ENCODE results near the gene COL13A1. TPM values are rescaled to one million over a fixed set of nuclear protein-coding genes. Genes with fewer than 3 reads are reported as not detected.

Gene COL13A1
- total RNA-seq, 1 donor from 2014 or later = 1.7 TPM

DNA sequence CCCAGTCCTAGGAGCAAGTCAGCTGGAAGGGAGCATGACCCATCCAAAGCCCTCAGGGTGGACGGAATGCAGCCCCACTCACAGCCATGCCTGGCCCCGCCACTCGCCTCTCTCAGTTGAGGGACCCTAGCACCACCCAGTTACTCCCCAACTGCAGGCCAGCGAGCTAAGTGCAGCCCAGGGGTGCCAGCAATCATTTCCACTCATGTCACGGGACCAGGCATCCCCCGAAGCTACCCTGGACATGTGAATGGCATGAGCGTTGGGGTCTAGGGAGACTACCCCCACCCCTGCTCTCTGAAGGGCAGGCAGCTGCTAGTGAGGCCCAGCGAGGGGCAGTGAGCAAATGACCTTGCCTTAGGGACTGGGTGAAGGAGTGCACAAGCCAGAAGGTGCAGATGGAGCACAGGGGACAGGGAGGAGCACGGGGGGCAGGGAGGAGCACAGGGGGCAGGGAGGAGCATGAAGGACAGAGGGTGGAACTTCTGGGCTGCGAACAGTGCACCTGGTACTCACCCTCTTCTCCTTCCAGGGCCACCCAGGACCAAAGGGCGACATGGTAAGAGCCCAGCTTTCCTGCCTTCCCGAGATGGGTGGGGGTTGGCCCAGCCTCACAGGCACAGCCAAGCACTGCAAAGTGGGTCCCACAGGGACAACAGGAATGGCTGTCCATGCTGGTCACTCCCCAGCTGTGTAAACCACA lies 87.3 kb downstream of the COL13A1 start:
- no peak for DNase-seq

- no peak for DNase-seq
These were observed 88.5 kb downstream of the COL13A1 start for GRCh38 chr10:69890065-69890847.

DNA sequence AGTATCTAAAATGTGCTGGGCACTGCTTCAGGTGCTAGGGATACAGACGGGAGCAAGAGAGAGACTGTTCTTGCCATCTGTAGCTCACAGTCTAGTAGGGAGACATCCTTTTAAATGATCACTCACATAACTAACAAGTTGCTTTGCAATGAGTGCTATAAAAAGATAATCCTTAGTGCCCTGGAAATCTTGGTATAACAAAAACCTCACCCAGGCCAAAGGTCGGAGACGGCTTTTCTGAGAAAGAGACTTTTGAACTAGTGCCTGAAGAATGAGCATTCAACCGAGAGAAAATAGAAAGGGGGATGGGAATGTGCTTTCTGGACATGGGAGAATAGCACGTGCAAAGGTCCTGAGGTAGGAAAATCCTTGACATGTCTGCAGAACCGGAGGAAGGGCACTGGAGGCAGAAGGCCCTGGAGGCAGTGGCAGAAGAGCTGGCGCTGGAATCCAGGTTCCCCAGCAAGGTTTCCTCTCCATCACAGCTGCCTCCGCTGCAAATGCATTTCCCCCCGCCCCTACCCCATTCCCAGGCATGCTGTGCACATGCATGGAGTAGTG lies 89.4 kb downstream of the COL13A1 start:
- no peak for DNase-seq

DNA sequence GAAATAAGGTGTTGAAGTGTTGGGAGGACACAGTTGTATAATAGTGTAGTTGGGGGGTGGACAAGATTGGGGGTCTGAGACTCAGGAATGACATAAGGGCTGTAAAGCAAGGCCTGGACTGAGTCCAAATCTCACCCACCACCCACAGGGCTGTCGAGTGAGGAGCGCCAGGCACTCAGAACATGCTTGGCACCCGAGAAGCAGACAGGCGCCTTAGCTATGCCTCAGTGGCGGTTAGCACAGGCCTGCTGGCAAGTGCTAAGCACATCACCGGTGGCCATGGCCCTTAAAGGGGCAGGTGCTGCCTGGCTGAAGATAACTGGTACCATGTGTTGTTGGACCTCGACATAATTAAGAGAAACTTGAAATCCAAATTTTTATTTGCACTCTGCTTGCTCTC lies 90.7 kb downstream of the COL13A1 start:
- DNase-seq = no peak

DNA sequence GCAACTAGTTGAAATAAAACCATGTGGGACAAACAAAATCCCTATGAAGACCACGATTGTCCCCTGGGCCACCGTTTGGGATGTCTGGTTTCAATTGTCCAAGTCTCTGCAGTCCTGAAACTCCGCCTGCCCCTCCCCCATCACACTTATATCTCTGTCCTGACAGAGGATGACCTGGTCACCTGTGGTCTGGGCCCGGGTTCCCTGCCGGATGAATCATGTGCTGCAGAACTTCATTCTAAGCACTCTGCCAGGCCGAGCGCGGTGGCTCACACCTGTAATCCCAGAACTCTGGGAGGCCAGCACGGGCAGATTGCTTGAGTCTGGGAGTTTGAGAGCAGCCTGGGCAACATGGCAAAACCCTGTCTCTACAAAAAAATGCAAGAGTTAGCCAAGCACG lies 91.1 kb downstream of the COL13A1 start:
- DNase-seq = no peak

GRCh38 chr10:69893271-69893900 lies 91.7 kb downstream of the COL13A1 start:
- no peak for DNase-seq

GRCh38 chr10:69894156-69894555 lies 92.5 kb downstream of the COL13A1 start:
- DNase-seq = no peak

DNA sequence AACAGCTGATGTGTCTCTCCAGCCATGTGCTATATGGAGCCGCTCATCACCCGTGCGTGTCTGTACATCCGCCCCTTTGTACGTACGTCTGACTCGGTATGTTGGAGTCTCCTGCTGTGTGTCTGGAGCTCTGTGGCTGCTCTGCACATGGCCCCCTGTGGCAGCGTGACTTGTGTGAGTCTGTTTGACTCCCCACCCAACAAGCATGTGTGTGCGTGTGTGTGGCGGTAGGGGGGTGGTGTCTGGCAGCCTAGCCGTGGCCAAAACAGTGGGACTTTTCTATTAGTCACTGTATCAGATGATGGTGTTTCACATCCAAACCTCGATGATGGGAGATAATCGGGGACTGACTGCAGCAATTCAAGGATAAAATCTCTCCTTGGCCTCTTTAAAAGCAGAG lies 94.1 kb downstream of the COL13A1 start:
- no peak for DNase-seq

GRCh38 chr10:69896606-69897231 lies 95.0 kb downstream of the COL13A1 start:
- no peak for DNase-seq

DNA sequence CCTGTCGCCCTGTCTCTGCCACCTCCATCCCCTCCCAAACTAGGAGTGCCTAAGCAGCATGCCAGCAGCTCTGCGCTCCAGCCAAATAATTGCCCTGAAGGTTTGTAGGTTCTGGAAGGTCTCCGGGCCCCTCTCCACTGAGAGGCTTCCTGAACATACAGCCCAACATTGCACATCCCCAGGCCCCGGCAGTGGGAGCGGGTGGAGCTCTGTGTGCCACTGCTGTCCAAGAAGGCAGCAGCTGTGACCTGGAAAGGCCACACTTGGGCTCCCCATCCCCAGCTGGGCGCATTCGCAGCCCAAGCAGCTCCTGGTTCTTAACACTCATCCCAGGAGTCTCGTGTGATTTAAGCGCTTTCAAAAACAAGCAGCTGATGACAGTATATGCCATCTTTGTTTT lies 95.7 kb downstream of the COL13A1 start:
- no peak for DNase-seq

- DNase-seq = no peak
These were observed 96.3 kb downstream of the COL13A1 start for GRCh38 chr10:69897999-69898398.

- no peak for DNase-seq
These were observed 96.8 kb downstream of the COL13A1 start for GRCh38 chr10:69898524-69898923.

DNA sequence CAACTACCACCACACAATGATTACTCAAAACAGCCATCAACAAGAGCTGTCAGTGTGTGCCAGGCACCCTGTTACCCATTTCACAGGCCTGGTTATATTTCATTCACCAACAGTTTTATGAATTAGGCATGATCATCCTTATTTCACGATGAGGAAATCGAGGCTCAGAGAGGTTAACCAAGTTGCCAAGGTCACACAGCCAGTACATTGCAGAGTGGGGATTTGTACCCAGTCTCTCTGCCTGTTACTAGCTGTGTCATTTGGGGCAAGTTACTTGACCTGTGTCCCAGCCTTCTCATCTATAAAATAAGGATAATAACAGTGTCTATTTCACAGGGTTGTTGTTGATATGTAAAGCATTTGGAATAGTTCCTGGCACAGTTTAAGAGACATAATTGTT lies 97.2 kb downstream of the COL13A1 start:
- no peak for DNase-seq

GRCh38 chr10:69899727-69900595 lies 98.3 kb downstream of the COL13A1 start:
- no peak for DNase-seq

DNA sequence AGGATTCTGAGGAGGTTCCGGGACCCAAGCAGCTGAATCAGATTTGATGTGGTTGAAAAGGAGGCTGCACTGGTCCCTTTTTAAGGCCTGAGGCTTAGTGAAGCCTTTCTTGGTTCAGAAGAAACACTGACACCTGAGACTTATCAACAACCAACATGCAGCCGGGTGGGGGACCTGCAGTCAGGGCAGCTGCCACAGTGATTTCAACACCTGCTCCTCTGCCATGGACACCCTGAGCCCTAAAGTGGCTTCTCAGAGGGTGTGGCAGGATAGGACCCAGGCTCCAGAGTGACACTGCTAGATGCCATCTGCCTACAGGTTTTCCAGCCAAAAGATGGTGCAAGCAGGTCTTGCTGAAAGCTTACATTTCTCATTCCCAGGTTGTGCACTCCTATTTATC lies 99.3 kb downstream of the COL13A1 start:
- DNase-seq = no peak

DNA sequence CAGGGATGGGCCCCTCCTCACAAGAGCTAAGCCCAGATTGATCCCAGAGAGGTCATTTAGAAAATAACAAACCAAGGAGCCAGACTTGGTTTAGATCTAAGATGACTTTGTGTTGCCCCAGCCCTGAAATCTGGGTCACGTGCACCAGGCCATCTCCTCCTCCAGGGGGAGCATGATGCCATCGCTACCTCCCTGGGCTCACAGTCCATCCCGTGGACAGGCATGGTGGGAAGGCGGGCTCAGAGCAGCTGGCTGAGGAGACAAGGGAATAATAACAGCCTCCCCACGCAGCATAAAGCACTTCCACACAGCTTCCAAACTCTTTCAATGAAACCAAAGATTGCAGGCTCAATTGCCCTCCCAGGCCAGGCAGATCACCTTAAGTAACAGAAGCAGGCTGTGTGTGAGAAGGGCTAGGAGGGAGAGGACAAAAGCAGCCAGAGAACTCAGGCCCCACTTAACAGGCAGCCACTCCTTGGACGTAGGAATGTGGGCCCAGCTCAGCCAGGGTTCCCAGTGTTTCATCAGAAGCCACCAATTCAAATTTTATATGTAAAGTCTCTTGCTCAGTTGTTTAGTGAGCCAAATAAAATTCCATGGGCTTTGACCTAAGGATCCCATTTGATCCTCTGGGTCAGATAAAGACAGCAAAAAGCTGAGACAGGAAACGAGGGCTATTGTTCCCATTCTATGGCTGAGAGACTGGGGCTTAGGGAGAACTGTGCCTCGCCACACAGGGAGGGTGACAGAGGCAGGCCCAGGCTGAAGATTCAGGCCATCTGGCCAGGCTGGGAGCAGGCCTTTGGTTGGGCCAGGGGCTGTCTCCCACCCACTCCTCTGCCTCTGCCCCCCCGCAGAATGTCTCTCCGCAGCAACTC lies 100.2 kb downstream of the COL13A1 start:
- DNase-seq = no peak

- no peak for DNase-seq
These were observed 101.3 kb downstream of the COL13A1 start for GRCh38 chr10:69902835-69903535.

GRCh38 chr10:69904533-69904932 lies 102.8 kb downstream of the COL13A1 start:
- DNase-seq = no peak

GRCh38 chr10:69906425-69906824 lies 104.7 kb downstream of the COL13A1 start:
- no peak for DNase-seq

DNA sequence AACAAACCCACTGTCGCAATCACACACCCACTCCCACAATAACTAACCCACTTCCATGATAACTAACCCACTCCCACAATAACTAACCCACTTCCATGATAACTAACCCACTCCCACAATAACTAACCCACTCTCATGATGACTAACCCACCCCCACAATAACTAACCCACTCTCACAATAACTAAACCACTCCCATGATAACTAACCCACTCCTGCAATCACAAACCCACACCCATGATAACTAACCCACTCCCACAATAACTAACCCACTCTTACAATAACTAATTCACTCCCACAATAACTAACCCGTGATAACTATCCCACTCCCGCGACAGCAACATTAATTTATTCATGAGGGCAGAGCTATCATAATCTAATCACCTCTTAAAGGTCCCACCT lies 105.8 kb downstream of the COL13A1 start:
- DNase-seq = no peak
